PC-9 (cell line): ENCODE results near the gene TSPYL6. TPM values are rescaled to one million over a fixed set of nuclear protein-coding genes. Genes with fewer than 3 reads are reported as not detected.

Experiments
- BruUV-seq: library from RNA; stranded (reverse); fragments of 400-500 nt; replicated peaks from 2 replicates; lab custom pipeline; 2021; lab: Mats Ljungman, UMichigan
- CTCF ChIA-PET: fragments of 300-600 bp; sonication (Branson Sonifier 250); formaldehyde crosslinking; loops from one replicate; lab custom pipeline; 2022; ENCODE audit warnings: antibody characterized with exemption; lab: Charles Lee
- POLR2A ChIA-PET: fragments of 300-600 bp; sonication (Branson Sonifier 250); formaldehyde crosslinking; loops from one replicate; lab custom pipeline; 2022; ENCODE audit warnings: antibody characterized with exemption; ENCODE audit not compliant: unreplicated experiment; lab: Charles Lee
- DNase-seq, 2 experiments: peaks; one replicate each; pipeline versions ENCODE4 v3.0.0 to v3.0.0-alpha.2; 2015 to 2022; ENCODE audit warnings: mixed read lengths in 1 of 2
- H2AFZ ChIP-seq: fragments of 200-600 bp; sonication (generic); 2 replicates; pipeline ENCODE4 v1.8.1; 2017; ENCODE audit warnings: antibody characterized with exemption
- H3F3A ChIP-seq: fragments of 200-600 bp; sonication (generic); 2 replicates; pipeline ENCODE4 v1.8.1; 2017; ENCODE audit warnings: antibody characterized with exemption, mild to moderate bottlenecking, low read depth; ENCODE audit not compliant: insufficient read depth
- H3K27ac ChIP-seq: fragments of 200-600 bp; sonication (generic); 2 replicates; pipeline ENCODE4 v1.6.1; 2016; ENCODE audit warnings: mixed run types
- H3K27me3 ChIP-seq: fragments of 200-600 bp; sonication (generic); 2 replicates; pipeline ENCODE4 v1.6.1; 2016; ENCODE audit warnings: low read depth, mixed run types; ENCODE audit not compliant: insufficient read depth
- H3K36me3 ChIP-seq: fragments of 200-600 bp; sonication (generic); 2 replicates; pipeline ENCODE4 v1.6.1; 2016; ENCODE audit warnings: low read depth, mixed run types
- H3K4me1 ChIP-seq: fragments of 200-600 bp; sonication (generic); replicated peaks from 2 replicates; pipeline ENCODE4 v1.6.1; 2016; ENCODE audit warnings: mixed run types; ENCODE audit not compliant: insufficient read depth
- H3K4me2 ChIP-seq: fragments of 200-600 bp; sonication (generic); 2 replicates; pipeline ENCODE4 v1.6.1; 2017; ENCODE audit warnings: mixed run types
- H3K4me3 ChIP-seq: fragments of 200-600 bp; sonication (generic); 2 replicates; pipeline ENCODE4 v1.6.1; 2016; ENCODE audit warnings: mixed run types
- H3K79me2 ChIP-seq: fragments of 200-600 bp; sonication (generic); 2 replicates; pipeline ENCODE4 v1.6.1; 2017; ENCODE audit warnings: low read depth, mixed run types
- H3K9me2 ChIP-seq: fragments of 200-600 bp; sonication (generic); 2 replicates; pipeline ENCODE4 v1.8.1; 2017; ENCODE audit warnings: mild to moderate bottlenecking; ENCODE audit not compliant: insufficient read depth
- H3K9me3 ChIP-seq: fragments of 200-600 bp; sonication (generic); 2 replicates; pipeline ENCODE4 v1.8.1; 2016; ENCODE audit warnings: low read depth; ENCODE audit not compliant: insufficient read depth
- H4K20me1 ChIP-seq: fragments of 200-600 bp; sonication (generic); 2 replicates; pipeline ENCODE4 v1.8.1; 2017; ENCODE audit not compliant: insufficient read depth
- CTCF ChIP-seq: fragments of 200-600 bp; sonication (generic); conservative IDR thresholded peaks from 2 replicates; pipeline ENCODE4 v1.6.1; 2017; ENCODE audit warnings: mixed run types, antibody characterized with exemption, mild to moderate bottlenecking, moderate library complexity
- EZH2 ChIP-seq: fragments of 200-600 bp; sonication (generic); IDR thresholded peaks from 2 replicates; pipeline ENCODE4 v1.8.0; 2017; ENCODE audit warnings: antibody characterized with exemption, low read depth
- intact Hi-C: fragments of 100-400 bp; cut with micrococcal nuclease; formaldehyde crosslinking; loops from one replicate; pipeline ENCODE4 v1.10.0; 2022; ENCODE audit not compliant: unreplicated experiment
- total RNA-seq: library from RNA; stranded (reverse); gene quantifications from 2 replicates; pipeline ENCODE4 v1.2.3, GENCODE V29; 2021

The TSPYL6 gene
- total RNA-seq, 1 experiment from 2014 or later, result not detected

GRCh38 chr2:54287532-54287931 lies 31.5 kb upstream of the TSPYL6 start:
- H3K9me2 ChIP-seq, result no peaks in the 10 kb centered on the region; the same call in 1 of the 2 replicates
- H2AFZ ChIP-seq, result no peak overlapping the region
- no peaks in the 10 kb centered on the region for H3K9me3 ChIP-seq
- H4K20me1 ChIP-seq, result no peaks in the 10 kb centered on the region
- H3K36me3 ChIP-seq, result no peaks in the 10 kb centered on the region
- intact Hi-C loops, result no loop called here
- H3F3A ChIP-seq, result no peaks in the 10 kb centered on the region
- H3K4me1 ChIP-seq, result no peaks in the 10 kb centered on the region
- peak in 1 of 2 experiments; percentile 25 for DNase-seq
- no peak overlapping the region for H3K4me2 ChIP-seq
- H3K79me2 ChIP-seq, result no peaks in the 10 kb centered on the region
- ChIA-PET CTCF (no interaction called here), POLR2A (interaction anchor here (0.6 kb wide), 1 partner anchor 54 kb away, joined by 5 read pairs; no protein-coding TSS in a partner anchor)
- TF ChIP-seq CTCF, result no peak
- TF ChIP-seq EZH2, result no peak
- no peak overlapping the region for H3K4me3 ChIP-seq
- no peak overlapping the region for H3K27ac ChIP-seq
- BruUV-seq, result no TSS peak
- no peaks in the 10 kb centered on the region for H3K27me3 ChIP-seq

- no peak for DNase-seq
- no peak overlapping the region for H2AFZ ChIP-seq
- intact Hi-C loops, result no loop called here
- no peaks in the 10 kb centered on the region for H3K27me3 ChIP-seq
- H3K4me1 ChIP-seq, result no peaks in the 10 kb centered on the region
- TF ChIP-seq EZH2, result no peak
- TF ChIP-seq CTCF, result no peak
- no TSS peak for BruUV-seq
- H4K20me1 ChIP-seq, result no peaks in the 10 kb centered on the region
- no peaks in the 10 kb centered on the region for H3K9me3 ChIP-seq
- no peaks in the 10 kb centered on the region; the same call in 1 of the 2 replicates for H3K9me2 ChIP-seq
- H3K4me3 ChIP-seq, result no peak overlapping the region
- H3K27ac ChIP-seq, result no peak overlapping the region
- no peaks in the 10 kb centered on the region for H3F3A ChIP-seq
- H3K79me2 ChIP-seq, result no peaks in the 10 kb centered on the region
- H3K36me3 ChIP-seq, result no peaks in the 10 kb centered on the region
- ChIA-PET POLR2A (no interaction called here), CTCF (no interaction called here)
- H3K4me2 ChIP-seq, result no peak overlapping the region
Measured at GRCh38 chr2:54285451-54285850, 29.4 kb upstream of the TSPYL6 start.

- no peak overlapping the region for H2AFZ ChIP-seq
- peaks cover 5% of the 10 kb centered on the region; the same call in 1 of the 2 replicates for H3K9me2 ChIP-seq
- H3F3A ChIP-seq, result no peaks in the 10 kb centered on the region
- H3K4me3 ChIP-seq, result no peak overlapping the region
- no peaks in the 10 kb centered on the region for H3K36me3 ChIP-seq
- DNase-seq, result no peak
- no peaks in the 10 kb centered on the region for H3K9me3 ChIP-seq
- ChIA-PET POLR2A (interaction anchor here (0.7 kb wide), 1 partner anchor 188 kb away, joined by 3 read pairs; no protein-coding TSS in a partner anchor), CTCF (no interaction called here)
- no peaks in the 10 kb centered on the region for H4K20me1 ChIP-seq
- H3K4me1 ChIP-seq, result no peaks in the 10 kb centered on the region
- H3K27me3 ChIP-seq, result no peaks in the 10 kb centered on the region
- TF ChIP-seq EZH2, result no peak
- TF ChIP-seq CTCF, result no peak
- intact Hi-C loops, result no loop called here
- H3K4me2 ChIP-seq, result no peak overlapping the region
- BruUV-seq, result no TSS peak
- no peak overlapping the region for H3K27ac ChIP-seq
- H3K79me2 ChIP-seq, result no peaks in the 10 kb centered on the region
Measured at GRCh38 chr2:54284826-54285225, 28.8 kb upstream of the TSPYL6 start.
